Measurements from ENCODE around the gene AOC1.

DNA sequence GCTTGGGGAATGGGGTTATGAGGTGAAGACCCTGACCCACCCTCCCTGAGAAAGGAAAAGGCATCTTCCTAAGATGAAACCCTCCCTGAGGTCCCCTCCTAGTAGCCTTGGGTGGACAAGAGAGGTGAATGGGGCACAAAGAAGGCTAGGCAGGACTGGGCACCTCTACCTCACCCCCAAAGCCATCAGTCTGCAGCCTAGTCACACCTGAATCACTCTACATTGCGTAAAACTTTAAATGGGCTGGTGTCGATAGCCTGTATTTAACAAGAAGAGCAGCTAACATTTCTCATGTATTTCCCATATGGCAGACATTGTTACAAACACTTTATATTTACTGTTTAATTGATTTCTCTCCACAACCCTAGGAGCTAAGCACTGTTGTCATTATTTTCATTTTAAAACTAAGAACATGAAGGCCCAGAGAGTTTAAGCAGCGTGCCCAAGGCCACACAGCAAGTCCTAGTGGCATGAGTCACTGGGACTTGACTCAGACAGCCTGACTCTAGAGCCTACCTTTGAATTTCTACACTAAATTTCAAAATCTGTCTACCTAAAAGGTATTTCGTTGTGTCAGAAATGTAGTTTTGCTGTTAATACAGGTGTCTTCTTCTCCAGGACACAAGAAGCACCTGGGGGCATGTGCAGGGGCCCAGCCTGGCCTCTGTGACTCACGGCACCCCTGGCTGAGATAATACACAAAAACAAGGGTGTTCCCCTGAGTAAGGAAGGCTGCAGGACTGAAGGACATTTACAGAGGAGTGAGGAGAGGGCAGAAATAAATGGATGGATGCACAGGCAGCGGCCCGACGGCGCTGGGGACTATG, 3.4 kb downstream of the AOC1 start:
- TF ChIP-seq EZH2phosphoT487 (IDR thresholded peaks at IDR 0.05; ENCODE audit: insufficient read depth, low read depth), result no peak
- TF ChIP-seq EZH2 (IDR thresholded peaks at IDR 0.05; ENCODE audit: insufficient read depth, poor library complexity, severe bottlenecking), result no peak

All from GM23248 (cell line).